Loucy (cell line): Measurements from ENCODE around the gene CAPN2.

Experiments used
- H2AFZ ChIP-seq: fragments of 200-600 bp; sonication (generic); 2 replicates; pipeline ENCODE4 v1.6.0; 2016; ENCODE audit warnings: antibody characterized with exemption, mild to moderate bottlenecking, low read length, moderate library complexity
- H3F3A ChIP-seq: fragments of 200-600 bp; 2 replicates; pipeline ENCODE4 v1.6.0; 2016; ENCODE audit warnings: antibody characterized with exemption, low read depth, mild to moderate bottlenecking
- H3K27me3 ChIP-seq: fragments of 200-600 bp; sonication (generic); 2 replicates; pipeline ENCODE4 v1.6.1; 2014; ENCODE audit warnings: low read length, mild to moderate bottlenecking; ENCODE audit not compliant: insufficient read depth, poor library complexity, severe bottlenecking
- H3K36me3 ChIP-seq: fragments of 200-600 bp; sonication (generic); 2 replicates; pipeline ENCODE4 v1.6.1; 2016; ENCODE audit warnings: low read length; ENCODE audit not compliant: insufficient read depth
- H3K4me1 ChIP-seq: fragments of 200-600 bp; sonication (generic); 2 replicates; pipeline ENCODE4 v1.5.1; 2014; ENCODE audit warnings: low read length, mild to moderate bottlenecking; ENCODE audit not compliant: insufficient read depth, poor library complexity, severe bottlenecking
- H3K4me2 ChIP-seq: fragments of 200-600 bp; sonication (generic); 2 replicates; pipeline ENCODE4 v1.6.0; 2014; ENCODE audit warnings: antibody characterized with exemption, low read length, low read depth, mild to moderate bottlenecking; ENCODE audit not compliant: poor library complexity, severe bottlenecking
- H3K4me3 ChIP-seq: fragments of 200-600 bp; sonication (generic); 2 replicates; pipeline ENCODE4 v1.5.1; 2014; ENCODE audit warnings: low read length, mild to moderate bottlenecking, mixed read lengths; ENCODE audit not compliant: poor library complexity, severe bottlenecking
- H3K79me2 ChIP-seq: fragments of 200-600 bp; sonication (generic); 2 replicates; pipeline ENCODE4 v1.6.1; 2014; ENCODE audit warnings: low read length; ENCODE audit not compliant: insufficient read depth
- H3K9ac ChIP-seq: fragments of 200-600 bp; sonication (generic); 2 replicates; pipeline ENCODE4 v1.6.0; 2014; ENCODE audit warnings: mild to moderate bottlenecking, low read depth, low read length, moderate library complexity; ENCODE audit not compliant: poor library complexity, severe bottlenecking
- H3K9me2 ChIP-seq: fragments of 200-600 bp; sonication (generic); replicated peaks from 2 replicates; pipeline ENCODE4 v1.6.1; 2016; ENCODE audit warnings: low read depth, low read length, mixed read lengths
- H3K9me3 ChIP-seq: fragments of 200-600 bp; sonication (generic); 2 replicates; pipeline ENCODE4 v1.6.1; 2014; ENCODE audit warnings: mild to moderate bottlenecking, antibody characterized with exemption, low read length, low read depth; ENCODE audit not compliant: insufficient read depth
- H4K20me1 ChIP-seq: fragments of 200-600 bp; sonication (generic); 2 replicates; pipeline ENCODE4 v1.6.0; 2014; ENCODE audit warnings: antibody characterized with exemption, low read length, mild to moderate bottlenecking; ENCODE audit not compliant: insufficient read depth, poor library complexity, severe bottlenecking
- EZH2phosphoT487 ChIP-seq: fragments of 200-600 bp; IDR thresholded peaks from 2 replicates; pipeline ENCODE4 v1.6.1; 2018; ENCODE audit warnings: antibody characterized with exemption, mild to moderate bottlenecking, moderate library complexity, borderline replicate concordance
- TF ChIP-seq, protein P1 (sequence below): fragments of 200-600 bp; sonication (generic); conservative IDR thresholded peaks from 2 replicates; pipeline ENCODE4 v1.5.1; 2014; ENCODE audit warnings: mild to moderate bottlenecking, antibody characterized with exemption, low read length

Gene CAPN2

GRCh38 chr1:223741861-223742260 is 29.5 kb downstream of the CAPN2 start:
- TF ChIP-seq EZH2phosphoT487, result no peak
- TF ChIP-seq, protein P1, sequence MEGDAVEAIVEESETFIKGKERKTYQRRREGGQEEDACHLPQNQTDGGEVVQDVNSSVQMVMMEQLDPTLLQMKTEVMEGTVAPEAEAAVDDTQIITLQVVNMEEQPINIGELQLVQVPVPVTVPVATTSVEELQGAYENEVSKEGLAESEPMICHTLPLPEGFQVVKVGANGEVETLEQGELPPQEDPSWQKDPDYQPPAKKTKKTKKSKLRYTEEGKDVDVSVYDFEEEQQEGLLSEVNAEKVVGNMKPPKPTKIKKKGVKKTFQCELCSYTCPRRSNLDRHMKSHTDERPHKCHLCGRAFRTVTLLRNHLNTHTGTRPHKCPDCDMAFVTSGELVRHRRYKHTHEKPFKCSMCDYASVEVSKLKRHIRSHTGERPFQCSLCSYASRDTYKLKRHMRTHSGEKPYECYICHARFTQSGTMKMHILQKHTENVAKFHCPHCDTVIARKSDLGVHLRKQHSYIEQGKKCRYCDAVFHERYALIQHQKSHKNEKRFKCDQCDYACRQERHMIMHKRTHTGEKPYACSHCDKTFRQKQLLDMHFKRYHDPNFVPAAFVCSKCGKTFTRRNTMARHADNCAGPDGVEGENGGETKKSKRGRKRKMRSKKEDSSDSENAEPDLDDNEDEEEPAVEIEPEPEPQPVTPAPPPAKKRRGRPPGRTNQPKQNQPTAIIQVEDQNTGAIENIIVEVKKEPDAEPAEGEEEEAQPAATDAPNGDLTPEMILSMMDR, result no peak
- no peak overlapping the region for H3K9ac ChIP-seq
- no peaks in the 10 kb centered on the region for H3K27me3 ChIP-seq
- no peaks in the 10 kb centered on the region for H3K9me3 ChIP-seq
- no peaks in the 10 kb centered on the region for H4K20me1 ChIP-seq
- H3K4me1 ChIP-seq, result no peaks in the 10 kb centered on the region
- no peaks in the 10 kb centered on the region for H3F3A ChIP-seq
- H3K4me3 ChIP-seq, result no peak overlapping the region
- H2AFZ ChIP-seq, result no peak overlapping the region
- H3K79me2 ChIP-seq, result no peaks in the 10 kb centered on the region
- no peaks in the 10 kb centered on the region for H3K9me2 ChIP-seq
- H3K36me3 ChIP-seq, result no peaks in the 10 kb centered on the region
- no peak overlapping the region for H3K4me2 ChIP-seq

- no peaks in the 10 kb centered on the region for H3K79me2 ChIP-seq
- TF ChIP-seq EZH2phosphoT487, result no peak
- TF ChIP-seq, protein P1, result no peak
- H3K27me3 ChIP-seq, result no peaks in the 10 kb centered on the region
- no peaks in the 10 kb centered on the region for H3F3A ChIP-seq
- no peak overlapping the region for H3K9ac ChIP-seq
- H4K20me1 ChIP-seq, result no peaks in the 10 kb centered on the region
- H3K4me1 ChIP-seq, result no peaks in the 10 kb centered on the region
- no peaks in the 10 kb centered on the region for H3K9me3 ChIP-seq
- H2AFZ ChIP-seq, result no peak overlapping the region
- H3K9me2 ChIP-seq, result no peaks in the 10 kb centered on the region
- H3K4me3 ChIP-seq, result no peak overlapping the region
- no peaks in the 10 kb centered on the region for H3K36me3 ChIP-seq
- no peak overlapping the region for H3K4me2 ChIP-seq
Observed at GRCh38 chr1:223742856-223743517, 30.6 kb downstream of the CAPN2 start.

- Histone ChIP-seq H3F3A (no peaks in the 10 kb centered on the region), H3K79me2 (no peaks in the 10 kb centered on the region), H3K36me3 (no peaks in the 10 kb centered on the region), H3K4me2 (no peak overlapping the region), H3K27me3 (no peaks in the 10 kb centered on the region), H3K9ac (no peak overlapping the region), H2AFZ (no peak overlapping the region), H3K4me1 (no peaks in the 10 kb centered on the region), H4K20me1 (no peaks in the 10 kb centered on the region), H3K9me2 (no peaks in the 10 kb centered on the region), H3K9me3 (no peaks in the 10 kb centered on the region), H3K4me3 (no peak overlapping the region)
- no peak for TF ChIP-seq EZH2phosphoT487
- TF ChIP-seq, protein P1, result no peak
Observed at GRCh38 chr1:223745731-223746130, 33.4 kb downstream of the CAPN2 start.
